K562 (cell line): ENCODE results near the gene TMEM208. TPM values are rescaled to one million over a fixed set of nuclear protein-coding genes. Genes with fewer than 3 reads are reported as not detected.

Source experiments
- ADNP ChIP-seq: fragments of 200-800 bp; sonication (Bioruptor generic); IDR thresholded peaks from 2 replicates; pipeline ENCODE4 v1.6.1; 2016; ENCODE audit warnings: missing genetic modification characterization, missing compliant biosample characterization
- BHLHE40 ChIP-seq: IDR thresholded peaks from 2 replicates; pipeline ENCODE4 v1.6.1; 2011; ENCODE audit warnings: low read length, improper control_type of control experiment
- DDX20 ChIP-seq: fragments of 450-650 bp; IDR thresholded peaks from 2 replicates; pipeline ENCODE4 v1.6.1; 2016; ENCODE audit warnings: missing genetic modification characterization, low read depth, mild to moderate bottlenecking, missing compliant biosample characterization, moderate library complexity
- DMBX1 ChIP-seq: fragments of 250-450 bp; sonication (Bioruptor Pico); IDR thresholded peaks from 2 replicates; pipeline ENCODE4 v1.8.0; 2022; ENCODE audit warnings: inconsistent platforms, mild to moderate bottlenecking, moderate library complexity, borderline replicate concordance
- GABPB2 ChIP-seq: fragments of 250-450 bp; sonication (Bioruptor Pico); conservative IDR thresholded peaks from 2 replicates; pipeline ENCODE4 v1.5.1; 2021; ENCODE audit warnings: mild to moderate bottlenecking
- LARP7 ChIP-seq: fragments of 450-650 bp; IDR thresholded peaks from 2 replicates; pipeline ENCODE4 v1.6.1; 2016
- PHB2 ChIP-seq: fragments of 450-650 bp; IDR thresholded peaks from 2 replicates; pipeline ENCODE4 v1.6.1; 2017; ENCODE audit warnings: low read depth
- SIN3A ChIP-seq, 2 experiments: fragments of 150-350 bp in 1 of 2; IDR thresholded peaks; 2 replicates each; pipeline ENCODE4 v1.6.1; 2011 to 2016; ENCODE audit warnings: borderline replicate concordance in 2 of 2, low read depth in 2 of 2, low read length in 2 of 2, mild to moderate bottlenecking in 2 of 2, moderate library complexity in 2 of 2; ENCODE audit not compliant: control insufficient read depth in 1 of 2
- SOX6 ChIP-seq: fragments of 450-650 bp; IDR thresholded peaks from 2 replicates; pipeline ENCODE4 v1.6.1; 2014; ENCODE audit warnings: mild to moderate bottlenecking
- STAT5A ChIP-seq: IDR thresholded peaks from 2 replicates; pipeline ENCODE4 v1.6.1; 2012; ENCODE audit warnings: low read length, inconsistent platforms, borderline replicate concordance
- TAL1 ChIP-seq: fragments of 450-650 bp; IDR thresholded peaks from 2 replicates; pipeline ENCODE4 v1.6.1; 2016; ENCODE audit warnings: mild to moderate bottlenecking
- ZNF197 ChIP-seq: fragments of 200-800 bp; sonication (Bioruptor generic); IDR thresholded peaks from 2 replicates; pipeline ENCODE4 v1.6.1; 2016; ENCODE audit warnings: low read depth, missing genetic modification characterization, missing compliant biosample characterization
- ZNF696 ChIP-seq: fragments of 250-450 bp; sonication (Bioruptor Pico); conservative IDR thresholded peaks from 2 replicates; pipeline ENCODE4 v1.4.0; 2020; ENCODE audit warnings: mild to moderate bottlenecking, moderate library complexity
- polyA plus RNA-seq, 8 experiments: library from polyadenylated mRNA; depleted of rRNA in 4 of 8; stranded (reverse) in 5 of 8; unstranded in 3 of 8; fragments of >200 nt; fragmentation: Nextera tagmentation in 2 of 8; fragmentation: Illumina TruSeq in 1 of 8; extraction: Ambion mirVana in 2 of 8; extraction: Trizol in 1 of 8; gene quantifications; 2 replicates each; pipeline versions ENCODE4 v1.2.1 to v1.2.3, GENCODE V29; 2011 to 2014; ENCODE audit warnings: inconsistent platforms in 1 of 8, missing spikeins in 1 of 8
- total RNA-seq, 7 experiments: library from RNA; depleted of rRNA in 6 of 7; stranded (reverse); fragments of >200 nt in 6 of 7; fragmentation: Illumina TruSeq in 2 of 7; extraction: Trizol in 2 of 7; gene quantifications; 2 replicates each; pipeline versions ENCODE4 v1.2.1 to v1.2.3, GENCODE V29; 2011 to 2021; ENCODE audit warnings: low replicate concordance in 1 of 7
- TF ChIP-seq, protein P1 (sequence below): fragments of 250-450 bp; sonication (Bioruptor Pico); IDR thresholded peaks from 2 replicates; pipeline ENCODE4 v1.4.0; 2020; ENCODE audit warnings: mild to moderate bottlenecking, moderate library complexity
- TF ChIP-seq, protein P2 (sequence below): fragments of 450-650 bp; formaldehyde crosslinking; IDR thresholded peaks from 2 replicates; pipeline ENCODE4 v1.4.0; 2022; ENCODE audit warnings: mild to moderate bottlenecking, moderate library complexity
- TF ChIP-seq, protein P3 (sequence below), 2 experiments: fragments of 250-450 bp in 1 of 2; fragments of 450-650 bp in 1 of 2; sonication (Bioruptor Pico) in 1 of 2; IDR thresholded peaks; 2 replicates each; pipeline versions ENCODE4 v1.6.1 to v1.8.0; 2016 to 2021; ENCODE audit warnings: mild to moderate bottlenecking in 2 of 2, moderate library complexity in 2 of 2, missing compliant biosample characterization in 1 of 2, missing genetic modification characterization in 1 of 2
- TF ChIP-seq, protein P4 (sequence below): sonication (generic); formaldehyde crosslinking; IDR thresholded peaks from 2 replicates; pipeline ENCODE4 v1.8.1; 2023; ENCODE audit warnings: mild to moderate bottlenecking, missing genetic modification reagents
- TF ChIP-seq, protein P5 (sequence below), 2 experiments: fragments of 450-650 bp; IDR thresholded peaks; 2 replicates each; pipeline ENCODE4 v1.6.1; 2016
- TF ChIP-seq, protein P6 (sequence below): fragments of 450-650 bp; IDR thresholded peaks from 2 replicates; pipeline ENCODE4 v1.6.1; 2017; ENCODE audit warnings: antibody characterized with exemption
- TF ChIP-seq, protein P7 (sequence below): sonication (generic); formaldehyde crosslinking; IDR thresholded peaks from 2 replicates; pipeline ENCODE4 v1.9.0; 2022; ENCODE audit warnings: mild to moderate bottlenecking, missing genetic modification reagents

Gene TMEM208
- total and polyA plus RNA-seq, 9 of the 15 experiments (the other 6 are each of a cell fraction or from before 2014, with no cell fraction given): 31.8 to 239 (median 54.3) TPM

DNA sequence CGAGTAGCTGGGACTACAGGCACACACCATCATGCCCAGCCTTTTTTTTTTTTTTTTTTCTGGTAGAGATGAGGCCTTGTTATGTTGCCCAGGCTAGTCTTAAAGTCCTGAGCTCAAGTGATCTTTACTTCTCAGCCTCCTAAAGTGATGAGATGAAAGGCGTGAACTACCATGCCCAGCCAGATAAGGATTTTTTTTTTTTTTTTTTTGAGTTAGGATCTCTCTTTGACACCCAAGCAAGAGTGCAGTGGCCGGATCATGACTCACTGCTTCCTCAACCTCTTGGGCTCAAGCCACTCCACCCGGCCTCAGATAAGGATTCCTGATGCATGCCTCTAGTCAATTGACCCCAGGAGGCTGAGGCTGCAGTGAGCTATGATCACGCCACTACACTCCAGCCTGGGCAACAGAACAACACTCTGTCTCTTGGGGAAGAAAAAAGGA is 41.2 kb downstream of the TMEM208 start (continued):
- TF ChIP-seq, protein P1, sequence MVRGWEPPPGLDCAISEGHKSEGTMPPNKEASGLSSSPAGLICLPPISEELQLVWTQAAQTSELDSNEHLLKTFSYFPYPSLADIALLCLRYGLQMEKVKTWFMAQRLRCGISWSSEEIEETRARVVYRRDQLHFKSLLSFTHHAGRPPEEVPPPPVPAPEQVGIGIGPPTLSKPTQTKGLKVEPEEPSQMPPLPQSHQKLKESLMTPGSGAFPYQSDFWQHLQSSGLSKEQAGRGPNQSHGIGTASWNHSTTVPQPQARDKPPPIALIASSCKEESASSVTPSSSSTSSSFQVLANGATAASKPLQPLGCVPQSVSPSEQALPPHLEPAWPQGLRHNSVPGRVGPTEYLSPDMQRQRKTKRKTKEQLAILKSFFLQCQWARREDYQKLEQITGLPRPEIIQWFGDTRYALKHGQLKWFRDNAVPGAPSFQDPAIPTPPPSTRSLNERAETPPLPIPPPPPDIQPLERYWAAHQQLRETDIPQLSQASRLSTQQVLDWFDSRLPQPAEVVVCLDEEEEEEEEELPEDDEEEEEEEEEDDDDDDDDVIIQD (CRISPR knock-in tag): no peak
- peak; percentile 50; the same call in 1 of the 2 replicates for TF ChIP-seq DMBX1
- no peak for TF ChIP-seq DDX20 (tag)
- TF ChIP-seq, protein P2, sequence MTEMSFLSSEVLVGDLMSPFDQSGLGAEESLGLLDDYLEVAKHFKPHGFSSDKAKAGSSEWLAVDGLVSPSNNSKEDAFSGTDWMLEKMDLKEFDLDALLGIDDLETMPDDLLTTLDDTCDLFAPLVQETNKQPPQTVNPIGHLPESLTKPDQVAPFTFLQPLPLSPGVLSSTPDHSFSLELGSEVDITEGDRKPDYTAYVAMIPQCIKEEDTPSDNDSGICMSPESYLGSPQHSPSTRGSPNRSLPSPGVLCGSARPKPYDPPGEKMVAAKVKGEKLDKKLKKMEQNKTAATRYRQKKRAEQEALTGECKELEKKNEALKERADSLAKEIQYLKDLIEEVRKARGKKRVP: no peak
- peak; percentile 84 for TF ChIP-seq TAL1
- no peak for TF ChIP-seq SIN3A (IDR thresholded peaks at IDR 0.05; ENCODE audit: borderline replicate concordance in 2 of 2, control insufficient read depth in 1 of 2, low read depth in 2 of 2, low read length in 2 of 2)
- TF ChIP-seq, protein P3, sequence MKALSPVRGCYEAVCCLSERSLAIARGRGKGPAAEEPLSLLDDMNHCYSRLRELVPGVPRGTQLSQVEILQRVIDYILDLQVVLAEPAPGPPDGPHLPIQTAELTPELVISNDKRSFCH (CRISPR knock-in tag; IDR thresholded peaks at IDR 0.05): no peak
- TF ChIP-seq, protein P3 (tag; IDR thresholded peaks at IDR 0.05): no peak
- TF ChIP-seq, protein P4, sequence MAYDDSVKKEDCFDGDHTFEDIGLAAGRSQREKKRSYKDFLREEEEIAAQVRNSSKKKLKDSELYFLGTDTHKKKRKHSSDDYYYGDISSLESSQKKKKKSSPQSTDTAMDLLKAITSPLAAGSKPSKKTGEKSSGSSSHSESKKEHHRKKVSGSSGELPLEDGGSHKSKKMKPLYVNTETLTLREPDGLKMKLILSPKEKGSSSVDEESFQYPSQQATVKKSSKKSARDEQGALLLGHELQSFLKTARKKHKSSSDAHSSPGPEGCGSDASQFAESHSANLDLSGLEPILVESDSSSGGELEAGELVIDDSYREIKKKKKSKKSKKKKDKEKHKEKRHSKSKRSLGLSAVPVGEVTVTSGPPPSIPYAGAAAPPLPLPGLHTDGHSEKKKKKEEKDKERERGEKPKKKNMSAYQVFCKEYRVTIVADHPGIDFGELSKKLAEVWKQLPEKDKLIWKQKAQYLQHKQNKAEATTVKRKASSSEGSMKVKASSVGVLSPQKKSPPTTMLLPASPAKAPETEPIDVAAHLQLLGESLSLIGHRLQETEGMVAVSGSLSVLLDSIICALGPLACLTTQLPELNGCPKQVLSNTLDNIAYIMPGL: no peak
- TF ChIP-seq ZNF696 (CRISPR knock-in tag): no peak
- peak; percentile 56; the same call in 1 of the 2 replicates for TF ChIP-seq STAT5A
- TF ChIP-seq SOX6: peak; percentile 78
- TF ChIP-seq, protein P5, sequence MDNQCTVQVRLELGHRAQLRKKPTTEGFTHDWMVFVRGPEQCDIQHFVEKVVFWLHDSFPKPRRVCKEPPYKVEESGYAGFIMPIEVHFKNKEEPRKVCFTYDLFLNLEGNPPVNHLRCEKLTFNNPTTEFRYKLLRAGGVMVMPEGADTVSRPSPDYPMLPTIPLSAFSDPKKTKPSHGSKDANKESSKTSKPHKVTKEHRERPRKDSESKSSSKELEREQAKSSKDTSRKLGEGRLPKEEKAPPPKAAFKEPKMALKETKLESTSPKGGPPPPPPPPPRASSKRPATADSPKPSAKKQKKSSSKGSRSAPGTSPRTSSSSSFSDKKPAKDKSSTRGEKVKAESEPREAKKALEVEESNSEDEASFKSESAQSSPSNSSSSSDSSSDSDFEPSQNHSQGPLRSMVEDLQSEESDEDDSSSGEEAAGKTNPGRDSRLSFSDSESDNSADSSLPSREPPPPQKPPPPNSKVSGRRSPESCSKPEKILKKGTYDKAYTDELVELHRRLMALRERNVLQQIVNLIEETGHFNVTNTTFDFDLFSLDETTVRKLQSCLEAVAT (IDR thresholded peaks at IDR 0.05): peak in 1 of 2 experiments; percentile 57; a peak in 1 of 4 replicates
- TF ChIP-seq, protein P6, sequence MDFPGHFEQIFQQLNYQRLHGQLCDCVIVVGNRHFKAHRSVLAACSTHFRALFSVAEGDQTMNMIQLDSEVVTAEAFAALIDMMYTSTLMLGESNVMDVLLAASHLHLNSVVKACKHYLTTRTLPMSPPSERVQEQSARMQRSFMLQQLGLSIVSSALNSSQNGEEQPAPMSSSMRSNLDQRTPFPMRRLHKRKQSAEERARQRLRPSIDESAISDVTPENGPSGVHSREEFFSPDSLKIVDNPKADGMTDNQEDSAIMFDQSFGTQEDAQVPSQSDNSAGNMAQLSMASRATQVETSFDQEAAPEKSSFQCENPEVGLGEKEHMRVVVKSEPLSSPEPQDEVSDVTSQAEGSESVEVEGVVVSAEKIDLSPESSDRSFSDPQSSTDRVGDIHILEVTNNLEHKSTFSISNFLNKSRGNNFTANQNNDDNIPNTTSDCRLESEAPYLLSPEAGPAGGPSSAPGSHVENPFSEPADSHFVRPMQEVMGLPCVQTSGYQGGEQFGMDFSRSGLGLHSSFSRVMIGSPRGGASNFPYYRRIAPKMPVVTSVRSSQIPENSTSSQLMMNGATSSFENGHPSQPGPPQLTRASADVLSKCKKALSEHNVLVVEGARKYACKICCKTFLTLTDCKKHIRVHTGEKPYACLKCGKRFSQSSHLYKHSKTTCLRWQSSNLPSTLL: 0 out of 2 replicates have a peak, but pooled peaks have one; percentile 27
- TF ChIP-seq ADNP (tag): peak; percentile 31; the same call in 1 of the 2 replicates
- peak; percentile 70 for TF ChIP-seq BHLHE40
- TF ChIP-seq, protein P7, sequence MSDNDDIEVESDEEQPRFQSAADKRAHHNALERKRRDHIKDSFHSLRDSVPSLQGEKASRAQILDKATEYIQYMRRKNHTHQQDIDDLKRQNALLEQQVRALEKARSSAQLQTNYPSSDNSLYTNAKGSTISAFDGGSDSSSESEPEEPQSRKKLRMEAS: peak; percentile 45; the same call in 1 of the 2 replicates
- TF ChIP-seq ZNF197 (CRISPR knock-in tag): no peak
- peak; percentile 63 for TF ChIP-seq PHB2
- no peak for TF ChIP-seq LARP7
- TF ChIP-seq GABPB2 (CRISPR knock-in tag): no peak
